Articular chondrocyte of knee joint (primary cell): Measurements from ENCODE around the gene LIN52. TPM values are rescaled to one million over a fixed set of nuclear protein-coding genes. Genes with fewer than 3 reads are reported as not detected.

Source experiments
- small RNA-seq: library from RNA; depleted of rRNA; stranded (forward); fragments of <200 nt; gene quantifications from one replicate; pipeline ENCODE3, GENCODE V24; 2012
- total RNA-seq: library from RNA; depleted of rRNA; stranded (reverse); fragments of >200 nt; gene quantifications from 2 replicates; pipeline ENCODE4 v1.2.3, GENCODE V29; 2012

Gene LIN52, protein sequence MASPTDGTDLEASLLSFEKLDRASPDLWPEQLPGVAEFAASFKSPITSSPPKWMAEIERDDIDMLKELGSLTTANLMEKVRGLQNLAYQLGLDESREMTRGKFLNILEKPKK
- 6.4 and 9.3 TPM in 2 replicates for total RNA-seq

DNA sequence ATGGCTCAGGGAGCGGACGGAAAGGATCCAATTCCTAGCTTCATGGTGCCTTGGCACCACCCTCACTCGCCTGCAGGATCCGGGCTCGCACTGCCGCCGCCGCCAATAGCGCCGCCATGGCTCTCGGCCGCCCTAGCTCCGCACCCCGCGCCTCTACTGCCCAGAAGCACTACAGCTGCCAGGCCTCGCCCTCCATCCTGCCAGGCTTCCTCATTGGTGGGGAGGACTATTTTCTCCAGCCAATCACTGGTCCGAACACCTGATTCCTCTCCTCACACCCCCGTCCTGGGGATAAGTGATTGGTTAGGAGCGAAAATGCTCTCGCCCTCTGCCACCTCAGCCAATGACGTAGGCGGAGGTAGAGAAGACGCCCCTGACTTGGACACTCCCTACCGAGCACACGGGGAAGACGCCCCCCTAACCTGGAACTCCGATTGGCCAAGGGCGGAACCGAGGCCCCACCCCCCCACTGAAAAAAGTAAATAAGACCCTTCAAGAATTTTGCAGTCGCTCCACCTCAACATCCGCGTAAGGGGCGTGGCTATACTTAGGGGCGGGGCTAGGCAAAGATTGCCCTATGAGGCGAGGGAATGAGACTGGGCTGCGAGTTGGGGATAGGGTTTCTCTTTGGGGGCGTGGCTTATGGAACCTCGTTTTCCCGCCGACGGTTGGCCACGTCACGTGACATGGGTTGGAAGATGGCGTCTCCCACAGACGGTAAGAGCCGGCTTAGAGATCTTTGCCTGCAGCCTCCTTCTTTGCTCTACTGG is at the start of gene LIN52, which contains the start of gene ALDH6A1:
TSS of gene LIN52 (plus strand) at position 680 of the 770 bp plus-strand sequence. CDS start at position 699, 19 bp downstream.
TSS of gene ALDH6A1 (minus strand) at position 177 of the 770 bp plus-strand sequence. CDS start at position 118, 59 bp downstream.

DNA sequence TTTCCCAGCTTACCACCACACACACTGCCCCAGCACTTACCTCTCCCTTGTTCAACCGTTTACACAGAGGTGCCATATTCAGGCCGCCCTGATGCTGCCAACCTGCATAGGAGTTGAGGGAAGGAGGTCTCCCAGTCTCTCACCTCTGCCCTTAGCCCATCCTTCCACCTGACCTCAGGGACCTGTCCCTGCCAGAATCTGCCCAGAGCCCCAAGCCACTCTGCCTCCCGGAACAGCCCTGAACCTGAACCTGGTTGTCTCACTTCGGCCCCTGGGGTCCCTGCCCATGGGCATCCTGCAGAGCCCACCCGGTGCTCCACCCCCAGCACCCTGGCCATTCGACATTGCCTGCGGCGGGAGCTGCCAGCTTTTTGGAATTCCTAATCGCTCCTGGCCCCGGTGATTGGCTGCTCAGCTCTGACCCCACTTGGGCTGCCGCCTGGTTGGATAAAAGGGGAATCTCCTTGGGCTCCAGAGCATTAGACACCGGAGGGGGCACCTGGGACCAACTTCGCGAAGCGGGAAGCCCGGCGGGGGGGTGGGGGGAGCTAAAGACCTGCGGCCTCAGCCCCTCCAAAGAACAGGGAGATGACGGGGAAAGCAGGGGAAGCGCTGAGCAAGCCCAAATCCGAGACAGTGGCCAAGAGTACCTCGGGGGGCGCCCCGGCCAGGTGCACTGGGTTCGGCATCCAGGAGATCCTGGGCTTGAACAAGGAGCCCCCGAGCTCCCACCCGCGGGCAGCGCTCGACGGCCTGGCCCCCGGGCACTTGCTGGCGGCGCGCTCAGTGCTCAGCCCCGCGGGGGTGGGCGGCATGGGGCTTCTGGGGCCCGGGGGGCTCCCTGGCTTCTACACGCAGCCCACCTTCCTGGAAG is 154.5 kb downstream of the LIN52 start, which contains the start of gene VSX2:
TSS of gene VSX2 (plus strand) at position 476 of the 874 bp plus-strand sequence. CDS start at position 589, 113 bp downstream.

Small RNA genes within 50 kb of the gene (small RNA-seq; reads per million reads assigned to genes)
- gene AC006349.1 (not detected), gene RN7SL530P (not detected)

Other genes starting within 250 kb of the LIN52 start
- 8.9 and 10.8 TPM in 2 replicates for gene PTGR2, start 233.1 kb upstream of the LIN52 start, total RNA-seq
- gene ZNF410, start 198.1 kb upstream of the LIN52 start, total RNA-seq: 73.8 and 85.0 TPM in 2 replicates
- gene FAM161B, start 134.9 kb upstream of the LIN52 start, total RNA-seq: 6.4 and 8.4 TPM in 2 replicates
- gene COQ6, start 134.7 kb upstream of the LIN52 start, total RNA-seq: 13.8 and 17.0 TPM in 2 replicates
- gene ENTPD5, start 65.7 kb upstream of the LIN52 start, total RNA-seq: 12.8 and 14.4 TPM in 2 replicates
- 14.6 and 19.1 TPM in 2 replicates for gene BBOF1, start 65.6 kb upstream of the LIN52 start, total RNA-seq
- gene ALDH6A1, start 503 bp upstream of the LIN52 start, total RNA-seq: 34.4 and 34.8 TPM in 2 replicates
- not detected in 2 replicates for gene VSX2, start 154.5 kb downstream of the LIN52 start, total RNA-seq
- gene ABCD4, start 218.0 kb downstream of the LIN52 start, total RNA-seq: 34.3 and 36.7 TPM in 2 replicates